WTC11 (cell line): Measurements from ENCODE around the gene NAV2. TPM values are rescaled to one million over a fixed set of nuclear protein-coding genes. Genes with fewer than 3 reads are reported as not detected.

Experiments used
- ATAC-seq: fragments of 200-7000 bp; cut with Tn5 transposase; 2 replicates; pipeline ENCODE4 v1.10.0; 2021; ENCODE audit warnings: mild to moderate bottlenecking, moderate library complexity
- CTCF ChIA-PET: fragments of 300-600 bp; sonication (Branson Sonifier 250); formaldehyde crosslinking; loops from one replicate; lab custom pipeline; 2021; ENCODE audit warnings: antibody characterized with exemption; lab: Charles Lee
- POLR2A ChIA-PET: fragments of 350-600 bp; sonication (Branson Sonifier 250); formaldehyde crosslinking; loops from one replicate; lab custom pipeline; 2021; ENCODE audit warnings: antibody characterized with exemption; lab: Charles Lee
- DNase-seq: peaks from one replicate; pipeline ENCODE4 v3.0.0; 2021; ENCODE audit warnings: low spot score
- H3K27ac Mint-ChIP-seq: 2 replicates; pipeline ENCODE4 v1.8.0; 2021; ENCODE audit warnings: mixed read lengths
- H3K27me3 Mint-ChIP-seq: 2 replicates; pipeline ENCODE4 v1.8.0; 2021; ENCODE audit warnings: low read depth, mild to moderate bottlenecking, moderate library complexity, mixed read lengths
- H3K36me3 Mint-ChIP-seq: 2 replicates; pipeline ENCODE4 v1.8.0; 2021; ENCODE audit warnings: mixed read lengths
- H3K4me1 Mint-ChIP-seq: 2 replicates; pipeline ENCODE4 v1.8.0; 2022; ENCODE audit warnings: mixed read lengths
- H3K4me3 Mint-ChIP-seq: 2 replicates; pipeline ENCODE4 v1.8.0; 2021; ENCODE audit warnings: mild to moderate bottlenecking, moderate library complexity, mixed read lengths
- H3K9me3 Mint-ChIP-seq: 2 replicates; pipeline ENCODE4 v1.8.0; 2021; ENCODE audit warnings: mixed read lengths
- E2F1 ChIP-seq: sonication (generic); formaldehyde crosslinking; IDR thresholded peaks from 2 replicates; pipeline ENCODE4 v1.8.0; 2022; ENCODE audit warnings: mild to moderate bottlenecking, missing genetic modification reagents
- ERG ChIP-seq: fragments of 250-450 bp; sonication (Bioruptor Pico); IDR thresholded peaks from 2 replicates; pipeline ENCODE4 v1.8.0; 2021; ENCODE audit warnings: mild to moderate bottlenecking
- FOXP1 ChIP-seq: sonication (generic); formaldehyde crosslinking; IDR thresholded peaks from 2 replicates; pipeline ENCODE4 v1.8.0; 2022; ENCODE audit warnings: missing genetic modification reagents, mild to moderate bottlenecking, moderate library complexity, borderline replicate concordance
- HMGXB4 ChIP-seq: sonication (generic); formaldehyde crosslinking; IDR thresholded peaks from 2 replicates; pipeline ENCODE4 v1.8.1; 2023; ENCODE audit warnings: mild to moderate bottlenecking, moderate library complexity, missing genetic modification reagents
- IRF1 ChIP-seq: sonication (generic); formaldehyde crosslinking; IDR thresholded peaks from 2 replicates; pipeline ENCODE4 v1.8.0; 2023; ENCODE audit warnings: missing genetic modification reagents
- JUN ChIP-seq: sonication (generic); formaldehyde crosslinking; IDR thresholded peaks from 2 replicates; pipeline ENCODE4 v1.8.0; 2023; ENCODE audit warnings: mild to moderate bottlenecking, missing genetic modification reagents
- MLX ChIP-seq: sonication (generic); formaldehyde crosslinking; IDR thresholded peaks from 2 replicates; pipeline ENCODE4 v1.8.1; 2023; ENCODE audit warnings: mild to moderate bottlenecking, missing genetic modification reagents, moderate library complexity
- RELA ChIP-seq: sonication (generic); formaldehyde crosslinking; IDR thresholded peaks from 2 replicates; pipeline ENCODE4 v1.8.1; 2022; ENCODE audit warnings: missing genetic modification reagents, mild to moderate bottlenecking, borderline replicate concordance
- RORB ChIP-seq: fragments of 250-450 bp; sonication (Bioruptor Pico); IDR thresholded peaks from 2 replicates; pipeline ENCODE4 v1.9.0; 2021; ENCODE audit warnings: mild to moderate bottlenecking
- TP53 ChIP-seq: sonication (generic); formaldehyde crosslinking; IDR thresholded peaks from 2 replicates; pipeline ENCODE4 v1.8.1; 2023; ENCODE audit warnings: mild to moderate bottlenecking, missing genetic modification reagents
- USF2 ChIP-seq: sonication (generic); formaldehyde crosslinking; IDR thresholded peaks from 2 replicates; pipeline ENCODE4 v1.8.1; 2023; ENCODE audit warnings: mild to moderate bottlenecking, missing genetic modification reagents, moderate library complexity
- ZBTB21 ChIP-seq: sonication (generic); formaldehyde crosslinking; IDR thresholded peaks from 2 replicates; pipeline ENCODE4 v1.8.1; 2023; ENCODE audit warnings: mild to moderate bottlenecking, missing genetic modification reagents, borderline replicate concordance
- ZSCAN18 ChIP-seq: fragments of 250-450 bp; sonication (Bioruptor Pico); IDR thresholded peaks from 2 replicates; pipeline ENCODE4 v2.1.2; 2022; ENCODE audit warnings: mild to moderate bottlenecking, moderate library complexity
- total RNA-seq: library from RNA; stranded (reverse); gene quantifications from 3 replicates; pipeline ENCODE4 v1.2.3, GENCODE V29; 2021
- TF ChIP-seq, protein P1 (sequence below): fragments of 250-450 bp; sonication (Bioruptor Pico); conservative IDR thresholded peaks from 2 replicates; pipeline ENCODE4 v1.9.0; 2021; ENCODE audit warnings: mild to moderate bottlenecking
- TF ChIP-seq, protein P2 (sequence below): sonication (generic); formaldehyde crosslinking; IDR thresholded peaks from 2 replicates; pipeline ENCODE4 v1.8.1; 2023; ENCODE audit warnings: mild to moderate bottlenecking, missing genetic modification reagents
- TF ChIP-seq, protein P3 (sequence below): fragments of 200-600 bp; IDR thresholded peaks from 2 replicates; pipeline ENCODE4 v1.8.0; 2022; ENCODE audit warnings: antibody characterized with exemption

NAV2 gene
- total RNA-seq, 1 experiment from 2014 or later = 42.8 TPM

GRCh38 chr11:19743622-19744021 lies 31.0 kb downstream of the NAV2 start (continued):
- no peak for TF ChIP-seq E2F1

- Mint-ChIP-seq H3K27me3 (no peaks in the 10 kb centered on the region), H3K36me3 (0 out of 2 replicates have a peak, but pooled peaks cover 6% of the 10 kb centered on the region), H3K27ac (no peak overlapping the region), H3K9me3 (peaks cover 17% of the 10 kb centered on the region)
- DNase-seq = no peak
- POLR2A ChIA-PET = no interaction called here
- TF ChIP-seq, protein P1, sequence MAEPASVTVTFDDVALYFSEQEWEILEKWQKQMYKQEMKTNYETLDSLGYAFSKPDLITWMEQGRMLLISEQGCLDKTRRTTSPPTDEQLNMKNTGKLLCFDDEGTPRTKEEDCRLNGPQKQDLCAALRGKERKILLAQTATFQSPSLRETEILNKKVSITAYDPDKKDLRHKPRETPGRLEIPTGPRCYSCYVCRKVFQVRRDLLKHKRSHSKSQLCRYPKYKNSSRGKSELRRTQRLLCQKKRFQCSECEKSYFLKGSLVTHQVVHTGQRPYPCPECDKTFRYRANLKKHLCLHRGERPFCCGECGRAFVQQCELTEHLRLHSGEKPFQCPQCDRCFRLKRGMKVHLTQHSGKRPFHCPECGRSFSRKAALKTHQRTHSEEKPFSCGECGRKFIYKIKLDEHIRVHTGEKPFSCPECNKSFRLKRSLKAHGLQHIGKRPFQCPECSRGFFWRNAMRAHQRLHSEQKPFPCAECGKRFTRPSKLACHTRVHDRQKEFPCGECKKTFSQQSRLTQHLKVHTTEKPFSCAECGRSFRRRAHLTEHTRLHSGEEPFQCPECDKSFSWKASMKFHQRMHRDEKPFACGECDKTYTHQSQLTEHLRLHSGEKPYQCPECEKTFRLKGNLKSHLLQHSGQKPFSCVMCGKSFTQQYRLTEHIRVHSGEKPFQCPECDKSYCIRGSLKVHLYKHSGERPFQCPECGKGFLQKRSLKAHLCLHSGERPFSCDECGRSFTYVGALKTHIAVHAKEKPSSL (CRISPR knock-in tag) = no peak
- TF ChIP-seq FOXP1 (CRISPR knock-in tag) = no peak
- TF ChIP-seq JUN (CRISPR knock-in tag) = no peak
- TF ChIP-seq, all 79 proteins: peak for 0
- no peak overlapping the region for H3K4me3 Mint-ChIP-seq
- H3K4me1 Mint-ChIP-seq = peaks cover 18% of the 10 kb centered on the region
- CTCF ChIA-PET = interaction anchor here (1.4 to 2.7 kb wide), 4 partner anchors 30 to 389 kb away, joined by 4 to 56 read pairs (median 20); no protein-coding TSS in a partner anchor
- ATAC-seq = no peak
Observed at GRCh38 chr11:19744130-19744529, 31.5 kb downstream of the NAV2 start.

DNA sequence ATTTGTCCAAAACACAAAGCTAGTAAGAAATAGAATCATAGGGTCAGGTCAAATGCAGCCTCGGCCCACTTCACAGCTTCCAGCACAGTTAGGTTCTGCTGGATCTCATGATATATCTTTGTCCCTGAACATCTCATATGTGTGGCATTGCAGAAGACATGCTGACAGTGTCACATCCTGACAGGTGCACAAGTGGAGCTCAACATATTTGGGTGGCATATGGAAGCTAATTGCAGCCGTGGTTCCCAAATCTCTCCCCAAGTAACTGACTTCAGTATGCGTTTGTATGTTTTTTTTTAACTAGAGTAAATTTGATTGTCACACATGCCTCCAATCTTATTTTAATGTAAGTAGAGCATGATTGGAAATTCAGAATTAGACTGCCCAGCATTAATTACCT lies 33.4 kb downstream of the NAV2 start:
- 0 out of 2 replicates have a peak, but pooled peaks cover 6% of the 10 kb centered on the region for H3K36me3 Mint-ChIP-seq
- H3K9me3 Mint-ChIP-seq = peaks cover 17% of the 10 kb centered on the region
- H3K4me1 Mint-ChIP-seq = peaks cover 12% of the 10 kb centered on the region
- TF ChIP-seq ERG (CRISPR knock-in tag) = no peak
- TF ChIP-seq IRF1 (CRISPR knock-in tag) = no peak
- TF ChIP-seq, protein P2, sequence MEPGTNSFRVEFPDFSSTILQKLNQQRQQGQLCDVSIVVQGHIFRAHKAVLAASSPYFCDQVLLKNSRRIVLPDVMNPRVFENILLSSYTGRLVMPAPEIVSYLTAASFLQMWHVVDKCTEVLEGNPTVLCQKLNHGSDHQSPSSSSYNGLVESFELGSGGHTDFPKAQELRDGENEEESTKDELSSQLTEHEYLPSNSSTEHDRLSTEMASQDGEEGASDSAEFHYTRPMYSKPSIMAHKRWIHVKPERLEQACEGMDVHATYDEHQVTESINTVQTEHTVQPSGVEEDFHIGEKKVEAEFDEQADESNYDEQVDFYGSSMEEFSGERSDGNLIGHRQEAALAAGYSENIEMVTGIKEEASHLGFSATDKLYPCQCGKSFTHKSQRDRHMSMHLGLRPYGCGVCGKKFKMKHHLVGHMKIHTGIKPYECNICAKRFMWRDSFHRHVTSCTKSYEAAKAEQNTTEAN (CRISPR knock-in tag) = no peak
- no peak for TF ChIP-seq TP53 (CRISPR knock-in tag)
- no peak for TF ChIP-seq RELA (CRISPR knock-in tag)
- no peak for TF ChIP-seq RORB (CRISPR knock-in tag)
- TF ChIP-seq HMGXB4 = no peak
- TF ChIP-seq, protein P3, sequence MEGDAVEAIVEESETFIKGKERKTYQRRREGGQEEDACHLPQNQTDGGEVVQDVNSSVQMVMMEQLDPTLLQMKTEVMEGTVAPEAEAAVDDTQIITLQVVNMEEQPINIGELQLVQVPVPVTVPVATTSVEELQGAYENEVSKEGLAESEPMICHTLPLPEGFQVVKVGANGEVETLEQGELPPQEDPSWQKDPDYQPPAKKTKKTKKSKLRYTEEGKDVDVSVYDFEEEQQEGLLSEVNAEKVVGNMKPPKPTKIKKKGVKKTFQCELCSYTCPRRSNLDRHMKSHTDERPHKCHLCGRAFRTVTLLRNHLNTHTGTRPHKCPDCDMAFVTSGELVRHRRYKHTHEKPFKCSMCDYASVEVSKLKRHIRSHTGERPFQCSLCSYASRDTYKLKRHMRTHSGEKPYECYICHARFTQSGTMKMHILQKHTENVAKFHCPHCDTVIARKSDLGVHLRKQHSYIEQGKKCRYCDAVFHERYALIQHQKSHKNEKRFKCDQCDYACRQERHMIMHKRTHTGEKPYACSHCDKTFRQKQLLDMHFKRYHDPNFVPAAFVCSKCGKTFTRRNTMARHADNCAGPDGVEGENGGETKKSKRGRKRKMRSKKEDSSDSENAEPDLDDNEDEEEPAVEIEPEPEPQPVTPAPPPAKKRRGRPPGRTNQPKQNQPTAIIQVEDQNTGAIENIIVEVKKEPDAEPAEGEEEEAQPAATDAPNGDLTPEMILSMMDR = no peak
- TF ChIP-seq ZSCAN18 = no peak
- TF ChIP-seq USF2 = no peak
- TF ChIP-seq MLX (CRISPR knock-in tag) = no peak
- TF ChIP-seq ZBTB21 (CRISPR knock-in tag) = no peak
- no peaks in the 10 kb centered on the region for H3K27me3 Mint-ChIP-seq
- DNase-seq = no peak
- POLR2A ChIA-PET = no interaction called here
- H3K4me3 Mint-ChIP-seq = no peak overlapping the region
- no peak overlapping the region for H3K27ac Mint-ChIP-seq
- CTCF ChIA-PET = no interaction called here
- no peak for ATAC-seq
